ENCODE results near the gene ATF7IP2.
"Not testable (repeated sequence)": the region's sequence is repeated elsewhere in the genome, so short reads cannot be mapped to it uniquely, and the experiment has no call there.

The ATF7IP2 gene, protein sequence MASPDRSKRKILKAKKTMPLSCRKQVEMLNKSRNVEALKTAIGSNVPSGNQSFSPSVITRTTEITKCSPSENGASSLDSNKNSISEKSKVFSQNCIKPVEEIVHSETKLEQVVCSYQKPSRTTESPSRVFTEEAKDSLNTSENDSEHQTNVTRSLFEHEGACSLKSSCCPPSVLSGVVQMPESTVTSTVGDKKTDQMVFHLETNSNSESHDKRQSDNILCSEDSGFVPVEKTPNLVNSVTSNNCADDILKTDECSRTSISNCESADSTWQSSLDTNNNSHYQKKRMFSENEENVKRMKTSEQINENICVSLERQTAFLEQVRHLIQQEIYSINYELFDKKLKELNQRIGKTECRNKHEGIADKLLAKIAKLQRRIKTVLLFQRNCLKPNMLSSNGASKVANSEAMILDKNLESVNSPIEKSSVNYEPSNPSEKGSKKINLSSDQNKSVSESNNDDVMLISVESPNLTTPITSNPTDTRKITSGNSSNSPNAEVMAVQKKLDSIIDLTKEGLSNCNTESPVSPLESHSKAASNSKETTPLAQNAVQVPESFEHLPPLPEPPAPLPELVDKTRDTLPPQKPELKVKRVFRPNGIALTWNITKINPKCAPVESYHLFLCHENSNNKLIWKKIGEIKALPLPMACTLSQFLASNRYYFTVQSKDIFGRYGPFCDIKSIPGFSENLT

DNA sequence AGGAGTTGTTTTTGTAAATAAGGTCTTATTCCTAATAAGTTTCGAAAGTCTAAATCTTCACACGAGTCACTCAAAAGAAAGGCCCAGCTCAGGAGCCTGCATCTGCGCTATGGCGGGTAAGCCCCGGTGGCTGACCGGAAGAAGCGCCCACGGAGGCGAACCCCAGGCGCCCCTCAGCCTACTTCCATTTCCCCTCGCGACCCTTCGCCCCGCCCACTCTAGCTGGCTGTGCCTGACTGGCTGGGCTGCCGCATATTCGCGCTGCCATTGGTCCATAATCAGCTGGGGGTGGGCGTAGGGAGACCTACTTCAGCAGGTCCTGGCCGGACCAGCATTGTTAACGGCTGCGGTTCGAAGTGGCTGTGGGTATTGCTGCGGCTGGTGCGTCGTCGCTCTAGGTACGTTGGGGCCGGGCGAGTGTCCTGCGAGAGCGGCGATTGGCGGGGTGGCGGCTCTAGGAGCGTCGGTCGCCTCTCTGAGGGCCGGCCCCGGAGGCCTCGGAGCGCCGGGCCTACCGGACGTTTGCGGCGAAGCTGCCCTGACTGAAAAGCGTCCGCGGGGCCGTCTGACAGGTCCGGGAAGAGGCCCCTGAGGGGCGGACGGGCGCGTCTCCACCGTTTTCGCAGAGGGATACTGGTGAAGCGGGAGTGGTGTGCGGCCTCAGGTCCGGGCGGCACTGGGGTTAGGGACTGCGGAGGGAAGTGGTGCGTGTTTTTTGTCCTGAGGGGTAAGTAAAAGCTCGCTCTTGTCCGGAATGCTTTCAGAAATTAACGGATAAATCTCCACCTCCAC, at the start of gene ATF7IP2:
Gene ATF7IP2 (plus strand): TSS at position 337 of the 792 bp plus-strand sequence. CDS start 44,560 bp downstream, outside the sequence.
- peak; percentile 93 to 95 for DNase-seq

DNA sequence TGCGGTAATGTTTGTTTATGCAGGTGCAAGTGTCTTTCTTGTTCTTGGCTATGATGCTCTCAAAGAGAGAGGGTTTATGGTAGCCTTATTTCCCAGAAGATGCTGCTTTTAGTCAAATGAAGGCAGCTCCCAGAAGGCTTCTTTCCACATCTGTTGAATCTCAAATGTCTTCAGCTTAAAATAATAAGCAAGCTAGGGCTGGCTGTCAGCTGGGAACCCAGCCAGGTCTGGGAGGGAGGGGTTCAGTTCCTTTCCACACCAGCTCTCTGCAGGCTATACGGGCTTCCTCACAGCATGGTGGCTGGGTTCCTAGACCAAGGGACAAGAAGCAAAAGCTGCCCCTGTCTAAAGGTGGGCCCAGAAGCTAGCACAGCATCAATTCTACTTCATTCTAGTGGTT, 47.4 kb upstream of the ATF7IP2 start:
- DNase-seq = no peak

DNA sequence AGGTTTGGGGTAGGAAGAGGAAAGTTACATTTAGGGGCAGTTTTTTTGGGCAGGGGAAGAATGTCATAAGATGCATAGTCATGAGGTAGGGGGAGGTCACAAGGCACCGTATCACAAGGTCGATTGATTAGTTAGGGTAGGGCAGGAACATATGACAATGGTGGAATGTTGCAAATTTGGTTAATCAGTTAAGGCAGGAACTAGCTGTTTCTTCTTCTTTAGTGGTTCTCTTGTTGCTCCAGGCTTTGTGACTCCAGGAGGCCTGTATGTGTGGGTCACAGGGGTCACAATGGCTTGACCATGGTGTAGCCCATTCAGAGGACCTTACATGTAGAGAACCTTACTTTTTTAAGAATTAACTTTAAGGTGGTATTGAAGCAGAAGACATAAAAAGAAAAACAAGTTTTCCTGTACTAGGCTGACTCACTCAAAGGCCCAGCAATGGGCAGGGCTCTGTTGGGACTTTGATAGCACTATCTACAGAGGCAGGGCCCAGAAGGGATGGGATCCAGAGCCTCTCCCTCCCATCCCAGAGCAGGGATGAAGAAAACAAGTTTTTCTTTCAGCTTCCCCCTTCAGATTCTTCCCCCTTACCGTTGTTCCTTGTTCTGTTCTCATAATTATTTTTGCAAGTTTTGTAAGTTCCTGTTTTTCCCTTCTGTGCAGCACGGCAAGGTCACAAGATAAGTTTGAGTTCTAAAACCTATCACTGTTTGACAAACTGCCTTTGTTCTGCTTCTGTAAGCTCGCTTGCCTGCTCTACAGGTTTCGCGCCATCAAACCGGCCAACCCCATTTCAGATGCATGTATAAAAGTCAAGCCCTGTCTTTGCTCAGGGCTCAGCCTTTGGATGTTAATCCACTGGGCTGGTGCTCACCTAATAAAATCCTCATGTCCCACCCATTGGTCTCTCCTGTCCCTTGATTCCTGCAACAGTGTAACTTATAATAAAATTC, 45.8 kb upstream of the ATF7IP2 start:
- no peak for DNase-seq

DNA sequence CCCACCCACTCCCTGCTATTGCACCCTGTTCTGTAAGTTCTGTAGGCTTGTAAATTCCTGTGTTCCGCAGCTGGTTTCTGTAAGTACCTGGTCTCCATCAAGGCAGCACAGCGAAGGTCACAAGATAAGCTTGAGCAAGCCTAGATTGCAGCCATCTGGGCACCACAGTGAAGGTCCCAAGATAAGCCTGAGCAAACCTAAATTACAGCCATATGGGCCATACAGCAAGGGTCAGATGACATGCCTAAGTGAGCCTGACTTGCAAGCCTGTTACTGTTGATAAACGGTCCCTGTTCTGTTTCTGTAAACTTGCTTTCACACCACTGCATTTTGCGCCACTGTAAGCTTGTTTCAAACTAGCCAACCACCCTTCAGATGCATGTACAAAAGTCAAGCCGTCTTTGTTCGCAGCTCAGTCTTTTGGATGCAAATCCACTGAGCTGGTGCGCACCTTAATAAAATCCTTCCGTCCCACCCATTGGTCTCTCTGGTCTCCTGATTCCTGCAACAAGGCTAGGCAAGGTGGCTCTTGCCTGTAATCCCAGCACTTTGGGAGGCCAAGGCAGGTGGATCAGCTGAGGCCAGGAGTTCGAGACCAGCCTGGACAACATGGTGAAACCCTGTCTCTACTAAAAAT, 42.6 kb upstream of the ATF7IP2 start:
- no peak for DNase-seq

DNA sequence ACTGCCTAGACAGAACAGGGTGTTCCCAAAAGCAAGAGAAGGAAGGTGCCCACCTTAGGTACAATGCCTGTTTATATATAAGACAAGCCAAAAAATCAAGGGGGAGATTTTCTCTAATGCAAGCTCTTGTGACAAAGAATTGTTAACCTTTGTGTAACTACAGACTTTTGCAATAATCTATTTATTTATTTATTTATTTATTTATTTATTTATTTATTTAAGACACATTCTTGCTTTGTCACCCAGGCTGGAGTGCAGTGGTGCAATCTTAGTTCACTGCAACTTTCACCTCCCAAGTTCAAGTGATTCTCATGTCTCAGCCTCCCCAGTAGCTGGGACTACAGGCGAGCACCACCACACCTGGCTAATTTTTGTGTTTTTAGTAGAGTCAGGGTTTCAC, 41.2 kb upstream of the ATF7IP2 start:
- not testable (repeated sequence) for DNase-seq

DNA sequence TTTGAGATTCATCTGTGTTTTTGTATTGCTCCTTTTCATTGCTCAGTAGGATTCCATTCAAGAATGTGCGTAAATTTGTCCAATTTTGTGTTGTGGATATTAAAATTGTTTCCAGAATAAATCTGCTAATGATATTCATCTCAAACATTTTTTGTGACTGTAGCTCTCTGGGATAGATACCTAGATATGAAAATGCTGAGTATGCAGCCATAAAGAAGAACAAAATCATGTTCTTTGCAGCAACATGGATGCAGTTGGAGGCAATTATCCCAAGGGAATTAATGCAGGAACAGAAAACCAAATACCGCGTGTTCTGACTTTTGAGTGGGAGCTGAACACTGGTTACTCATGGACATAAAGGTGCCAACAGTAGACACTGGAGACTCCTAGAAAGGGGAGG, 40.2 kb upstream of the ATF7IP2 start:
- no peak for DNase-seq

DNA sequence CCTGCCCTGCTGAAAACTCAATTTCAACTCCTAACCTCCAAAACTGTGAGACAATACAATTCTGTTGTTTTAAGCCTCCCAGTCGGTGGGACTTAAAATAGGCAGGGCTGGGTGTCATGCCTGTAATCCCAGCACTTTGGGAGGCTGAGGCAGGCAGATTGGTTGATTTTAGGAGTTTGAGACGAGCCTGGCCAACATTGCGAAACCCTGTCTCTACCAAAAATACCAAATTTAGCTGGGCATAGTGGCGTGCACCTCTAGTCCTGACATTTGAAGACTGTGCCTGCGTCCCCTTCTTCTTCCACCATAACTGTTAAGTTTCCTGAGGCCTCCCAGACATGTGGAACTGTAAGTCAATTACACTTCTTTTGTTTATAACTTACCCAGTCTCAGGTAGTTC, 36.0 kb upstream of the ATF7IP2 start:
- no peak for DNase-seq

DNA sequence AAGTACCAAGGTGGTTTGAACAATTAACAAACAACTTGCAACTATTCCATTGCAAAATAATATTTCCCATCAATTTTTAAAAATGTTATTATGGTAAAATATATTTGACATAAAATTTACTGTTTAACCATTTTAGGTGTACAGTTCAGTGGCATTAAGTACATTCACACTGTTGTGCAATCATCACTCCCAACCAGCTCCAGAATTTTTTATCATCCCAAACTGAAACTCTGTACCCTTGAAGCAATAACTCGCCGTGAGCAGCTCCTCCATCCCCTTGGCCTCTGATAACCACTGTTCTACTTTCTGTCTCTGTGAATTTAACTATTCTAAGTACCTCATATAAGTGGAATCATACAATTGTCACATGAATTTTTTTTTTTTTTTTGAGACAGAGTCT, 33.6 kb upstream of the ATF7IP2 start:
- no peak for DNase-seq

DNA sequence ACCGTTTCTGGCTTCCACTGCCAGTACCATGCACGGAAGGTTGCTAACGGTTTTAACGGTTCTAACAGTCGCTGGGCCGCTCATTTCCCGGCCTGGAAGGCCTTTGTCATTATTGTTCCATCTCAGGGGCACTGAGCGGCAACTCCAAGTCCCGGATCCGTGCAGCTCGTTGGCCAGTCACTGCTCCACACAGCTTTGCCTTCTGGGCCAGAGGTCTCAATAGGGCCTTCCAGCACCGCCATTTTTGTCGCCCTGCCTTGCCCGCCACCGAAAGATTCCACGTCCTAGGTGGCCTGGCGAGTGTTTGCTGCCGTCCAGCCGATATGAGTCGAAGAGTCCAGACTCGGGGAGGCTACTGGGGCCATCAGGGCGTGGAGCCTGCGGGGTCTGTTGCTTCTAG, 30.3 kb upstream of the ATF7IP2 start:
- DNase-seq = no peak

DNA sequence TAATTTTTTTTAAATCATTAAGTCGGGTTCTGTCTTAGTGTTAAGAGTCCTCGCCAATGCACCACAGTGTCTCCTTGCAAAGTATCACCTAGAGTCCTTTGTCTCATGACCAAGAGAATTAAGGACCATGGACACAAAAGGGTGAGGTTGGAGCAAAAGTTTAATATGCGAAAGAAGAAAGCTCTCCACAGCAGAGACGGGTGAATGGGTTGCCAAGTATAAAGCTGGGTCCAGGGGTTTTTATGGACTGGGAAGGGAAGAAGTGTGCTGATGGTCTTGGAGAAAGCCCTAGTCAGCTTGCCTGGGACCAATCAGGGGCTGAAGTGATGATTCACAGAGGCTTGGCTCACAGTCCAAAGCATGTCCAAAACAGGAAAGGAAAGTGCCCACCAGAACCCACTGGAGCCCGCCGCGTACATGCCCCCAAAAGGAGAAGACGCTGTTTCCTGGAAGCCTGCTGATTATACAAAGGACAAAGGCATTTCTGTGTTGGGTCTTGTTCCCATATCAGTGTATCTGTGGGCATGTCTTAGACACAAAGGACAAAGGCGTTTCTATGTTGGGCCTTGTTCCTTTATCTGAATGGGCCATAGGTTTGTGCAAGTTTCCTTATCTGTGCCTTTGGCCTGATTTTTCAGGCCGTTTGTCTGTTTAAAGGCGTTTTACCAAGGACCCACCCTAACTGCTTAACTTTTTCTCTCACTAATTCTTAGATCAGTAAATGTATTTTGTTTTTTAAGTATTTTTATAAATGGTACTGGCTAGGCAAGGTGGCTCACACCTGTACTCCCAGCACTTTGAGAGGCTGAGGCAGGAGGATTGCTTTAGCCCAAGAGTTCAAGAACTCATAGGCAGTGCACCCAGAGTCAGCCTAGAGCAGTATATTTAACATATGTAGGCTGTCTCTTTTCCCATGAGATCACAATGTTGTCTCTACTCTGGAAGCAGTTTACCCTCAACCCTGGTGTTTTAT, 28.7 kb upstream of the ATF7IP2 start:
- no peak for DNase-seq

DNA sequence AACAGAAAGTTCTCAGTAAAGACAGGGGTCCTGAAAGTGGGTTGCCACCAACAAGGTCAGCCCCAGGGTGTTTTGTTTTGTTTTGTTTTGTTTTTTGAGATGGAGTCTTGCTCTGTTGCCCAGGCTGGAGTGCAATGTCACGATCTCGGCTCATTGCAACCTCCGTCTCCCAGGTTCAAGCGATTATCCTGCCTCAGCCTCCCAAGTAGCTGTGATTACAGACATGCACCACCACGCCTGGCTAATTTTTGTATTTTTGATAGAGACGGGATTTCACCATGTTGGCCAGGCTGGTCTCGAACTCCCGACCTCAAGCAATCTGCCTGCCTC, 24.1 kb upstream of the ATF7IP2 start:
- not testable (repeated sequence) for DNase-seq

DNA sequence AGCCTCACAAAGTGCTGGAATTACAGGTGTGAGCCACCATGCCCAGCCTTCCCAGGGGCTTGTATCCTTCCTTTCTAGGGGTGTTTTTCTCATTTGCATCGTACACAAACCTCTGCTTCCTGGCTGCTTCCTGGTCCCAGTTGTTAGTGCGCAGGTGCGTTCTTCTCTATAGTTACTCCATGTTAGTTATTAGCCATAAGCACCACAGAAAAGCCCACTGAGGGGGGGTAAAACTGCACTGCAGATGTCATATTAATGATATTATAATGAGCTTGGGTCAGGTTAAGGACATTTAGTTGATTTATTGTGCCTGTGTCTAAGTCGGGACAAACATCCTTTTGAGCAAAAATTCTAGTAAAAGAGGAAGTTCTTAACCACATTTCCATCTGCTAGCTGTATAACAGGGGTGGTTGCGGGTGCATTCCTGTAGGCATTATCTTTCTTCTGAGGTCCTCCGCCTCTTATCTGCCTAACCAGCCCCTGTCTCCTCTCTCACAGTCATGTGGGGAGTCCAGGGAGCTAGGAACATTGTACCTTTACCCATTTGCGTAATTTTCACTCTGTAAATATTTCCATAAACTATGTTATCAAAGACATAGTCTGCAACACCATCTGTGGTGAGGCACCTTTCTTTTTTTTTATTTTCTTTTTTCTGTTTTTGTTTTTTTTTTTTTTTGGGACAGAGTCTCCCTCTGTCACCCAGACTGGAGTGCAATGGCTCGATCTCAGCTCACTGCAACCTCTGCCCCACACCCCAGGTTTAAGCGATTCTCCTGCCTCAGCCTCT, 23.6 kb upstream of the ATF7IP2 start:
- peak in 1 of 2 experiments; percentile 8 for DNase-seq

DNA sequence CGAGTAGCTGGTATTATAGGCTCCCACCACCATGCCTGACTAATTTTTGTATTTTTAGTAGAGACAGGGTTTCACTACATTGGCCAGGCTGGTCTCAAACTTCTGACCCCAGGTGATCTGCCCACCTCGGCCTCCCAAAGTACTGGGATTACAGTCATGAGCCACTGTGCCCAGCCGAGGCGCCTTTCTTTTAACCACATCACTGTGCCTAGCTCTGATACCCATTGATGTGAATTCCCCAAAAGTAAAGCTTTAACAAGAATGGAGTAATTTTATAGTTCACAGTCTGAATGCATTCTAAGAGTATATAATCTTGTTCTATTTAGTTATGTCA, 23.0 kb upstream of the ATF7IP2 start:
- not testable (repeated sequence) for DNase-seq

DNA sequence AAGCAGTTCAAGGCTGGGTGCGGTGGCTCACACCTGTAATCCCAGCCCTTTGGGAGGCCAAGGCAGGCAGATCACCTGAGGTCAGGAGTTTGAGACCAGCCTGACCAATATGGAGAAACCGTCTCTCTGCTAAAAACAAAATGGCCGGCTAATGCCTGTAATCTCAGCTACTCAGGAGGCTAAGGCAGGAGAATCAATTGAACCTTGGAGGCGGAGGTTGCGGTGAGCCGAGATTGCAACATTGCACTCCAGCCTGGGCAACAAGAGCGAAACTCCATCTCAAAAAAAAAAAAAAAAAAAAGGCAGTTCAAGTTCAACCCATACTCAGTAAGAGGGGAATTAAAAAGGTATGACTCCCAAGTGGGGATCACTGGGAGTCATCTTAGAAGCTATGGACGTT, 19.2 kb upstream of the ATF7IP2 start:
- not testable (repeated sequence) for DNase-seq

DNA sequence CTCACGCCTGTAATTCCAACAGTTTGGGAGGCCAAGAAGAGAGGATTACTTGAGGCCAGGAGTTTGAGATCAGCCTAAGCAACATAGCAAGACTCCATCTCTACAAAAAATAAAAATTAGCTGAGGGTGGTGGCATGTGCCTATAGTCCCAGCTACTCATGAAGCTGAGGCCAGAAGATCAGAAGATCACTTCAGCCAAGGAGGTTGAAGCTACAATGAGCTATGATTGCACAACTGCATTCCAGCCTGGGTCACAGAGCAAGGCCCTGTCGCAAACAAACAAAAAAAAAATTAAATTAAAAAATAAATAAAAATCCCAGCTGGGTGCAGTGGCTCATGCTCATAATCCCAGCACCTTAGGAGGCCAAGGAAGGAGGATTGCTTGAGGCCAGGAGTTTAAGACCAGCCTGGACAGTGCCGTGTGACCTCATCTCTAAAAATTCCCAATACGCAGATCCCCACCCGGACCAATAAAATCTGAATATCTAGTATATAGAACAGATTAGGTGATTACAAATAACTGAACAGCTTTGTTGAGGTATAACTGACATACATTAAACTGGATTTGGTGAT, 18.2 kb upstream of the ATF7IP2 start:
- DNase-seq = no peak

DNA sequence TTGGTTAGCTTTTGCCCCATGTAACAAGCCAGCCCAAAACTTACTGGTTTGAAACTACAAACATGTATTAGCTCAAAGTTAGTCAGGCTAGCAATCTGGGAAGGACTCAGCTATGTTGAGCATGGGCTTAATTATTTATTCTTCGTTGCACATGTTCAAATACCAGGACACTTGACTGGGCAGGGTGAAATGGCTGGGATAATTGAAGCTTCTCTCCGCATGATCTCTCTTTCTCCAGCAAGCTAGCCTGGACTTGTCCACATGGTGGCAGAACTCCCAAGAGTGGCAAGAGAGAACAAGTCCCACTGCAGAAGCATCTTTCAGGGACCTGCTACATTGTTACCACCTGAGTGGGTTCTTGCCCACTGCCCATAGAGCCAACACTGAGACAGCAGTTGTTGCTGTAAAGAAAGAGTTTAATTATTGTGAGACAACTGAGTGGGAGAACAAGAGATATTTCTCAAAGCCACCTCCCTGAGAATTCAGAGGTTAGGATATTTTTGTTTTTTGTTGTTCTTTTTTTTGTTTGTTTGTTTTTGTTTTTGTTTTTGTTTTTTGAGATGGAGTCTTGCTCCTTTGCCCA, 16.8 kb upstream of the ATF7IP2 start:
- DNase-seq = no peak

DNA sequence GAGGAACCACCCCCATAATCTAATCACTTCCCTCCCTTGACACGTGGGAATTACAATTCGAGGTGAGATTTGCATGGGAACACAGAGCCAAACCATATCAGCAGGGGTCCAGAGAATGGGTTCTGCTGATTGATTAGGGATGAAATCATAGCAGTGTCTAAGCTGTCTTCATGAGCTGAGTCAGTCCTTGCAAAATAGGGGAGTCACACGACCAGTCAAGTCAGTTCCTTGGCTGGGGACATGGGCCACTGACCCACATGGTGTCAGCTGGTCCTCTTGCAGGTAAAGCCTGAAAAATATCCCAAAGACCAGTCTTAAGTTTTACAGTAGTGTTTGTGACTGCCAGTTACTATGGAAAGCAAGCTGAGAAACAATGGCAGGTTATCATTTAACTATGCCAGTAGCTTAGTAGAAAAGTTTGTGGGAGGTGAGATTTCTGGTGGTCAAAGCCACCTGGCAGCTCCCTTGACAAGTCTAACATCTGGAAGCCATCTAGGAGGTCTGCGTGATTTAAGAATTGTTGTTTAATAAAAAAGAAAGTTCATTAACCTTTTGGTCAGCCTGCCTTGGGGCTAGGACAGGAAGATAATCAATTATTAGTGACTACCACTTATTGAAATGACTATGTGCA, 15.7 kb upstream of the ATF7IP2 start:
- no peak for DNase-seq

DNA sequence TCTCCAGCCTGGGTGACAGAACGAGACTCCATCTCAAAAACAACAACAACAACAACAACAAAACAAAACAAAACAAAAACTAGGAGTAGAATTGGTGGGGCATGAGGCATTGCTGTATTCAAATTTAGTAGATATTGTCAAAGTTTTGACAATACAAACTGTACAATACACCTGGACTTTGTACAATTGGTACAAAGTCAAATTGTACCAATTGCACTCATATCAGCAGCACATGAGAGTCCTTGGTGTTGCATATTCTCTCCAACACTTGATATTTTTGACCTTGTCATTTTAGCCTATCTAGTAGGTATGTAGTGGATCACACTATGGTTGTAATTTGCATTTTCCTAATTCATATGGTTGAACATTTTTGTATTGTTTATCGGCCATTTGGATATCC, 14.3 kb upstream of the ATF7IP2 start:
- no peak for DNase-seq

DNA sequence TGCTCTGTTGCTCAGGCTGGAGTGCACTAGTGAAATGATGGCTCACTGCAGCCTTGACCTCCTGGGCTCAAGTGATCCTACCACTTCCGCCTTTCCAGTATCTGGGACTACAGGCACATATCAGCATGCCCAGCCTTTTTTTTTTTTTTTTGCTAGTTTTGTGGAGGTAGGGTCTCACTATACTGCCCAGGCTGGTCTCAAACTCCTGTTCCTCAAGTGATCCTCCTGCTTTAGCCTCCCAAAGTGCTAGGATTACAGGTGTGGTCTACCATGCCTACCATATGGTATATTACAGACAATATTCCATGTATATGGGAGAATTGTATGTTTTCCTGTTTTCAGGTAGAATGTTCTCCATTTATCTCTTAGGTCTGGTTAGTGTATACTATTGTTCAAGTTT, 12.3 kb upstream of the ATF7IP2 start:
- DNase-seq = no peak
